Neural progenitor cell (in vitro differentiated cells): ENCODE results near the gene IQCN. TPM values are rescaled to one million over a fixed set of nuclear protein-coding genes. Genes with fewer than 3 reads are reported as not detected.

Source experiments
- DNase-seq: peaks from one replicate; pipeline ENCODE4 v3.0.0-alpha.2; 2016; ENCODE audit warnings: low spot score
- H2AFZ ChIP-seq: fragments of 200-600 bp; sonication (generic); replicated peaks from 2 replicates; pipeline ENCODE4 v1.6.1; 2016; ENCODE audit warnings: antibody characterized with exemption
- H3F3A ChIP-seq: fragments of 200-600 bp; sonication (generic); 2 replicates; pipeline ENCODE4 v1.6.1; 2016; ENCODE audit warnings: antibody characterized with exemption, low read depth
- H3K27ac ChIP-seq: fragments of 200-600 bp; sonication (generic); 2 replicates; pipeline ENCODE4 v1.5.1; 2016; ENCODE audit warnings: mild to moderate bottlenecking
- H3K27me3 ChIP-seq: fragments of 200-600 bp; sonication (generic); 2 replicates; pipeline ENCODE4 v1.6.1; 2016; ENCODE audit warnings: mild to moderate bottlenecking, moderate library complexity
- H3K36me3 ChIP-seq: fragments of 200-600 bp; sonication (generic); 2 replicates; pipeline ENCODE4 v1.5.1; 2016
- H3K4me1 ChIP-seq: fragments of 200-600 bp; sonication (generic); 2 replicates; pipeline ENCODE4 v1.6.1; 2016; ENCODE audit warnings: mixed run types
- H3K4me2 ChIP-seq: fragments of 200-600 bp; sonication (generic); 2 replicates; pipeline ENCODE4 v1.6.1; 2016
- H3K4me3 ChIP-seq: fragments of 200-600 bp; sonication (generic); 2 replicates; pipeline ENCODE4 v1.5.1; 2016
- H3K79me2 ChIP-seq: fragments of 200-600 bp; sonication (generic); 2 replicates; pipeline ENCODE4 v1.6.1; 2016; ENCODE audit warnings: low read depth
- H3K9ac ChIP-seq: fragments of 200-600 bp; sonication (generic); 2 replicates; pipeline ENCODE4 v1.6.1; 2016
- H3K9me3 ChIP-seq: fragments of 200-600 bp; sonication (generic); 2 replicates; pipeline ENCODE4 v1.5.1; 2016; ENCODE audit warnings: low read depth
- H4K20me1 ChIP-seq: fragments of 200-600 bp; sonication (generic); 2 replicates; pipeline ENCODE4 v1.6.1; 2016; ENCODE audit warnings: low read depth
- H3K27ac Mint-ChIP-seq: 3 replicates; pipeline ENCODE4 v1.8.0; 2021; ENCODE audit warnings: mixed read lengths
- H3K27me3 Mint-ChIP-seq: 2 replicates; pipeline ENCODE4 v1.8.0; 2022; ENCODE audit warnings: low read depth, mild to moderate bottlenecking, inconsistent platforms, moderate library complexity, mixed read lengths; ENCODE audit not compliant: insufficient read depth
- H3K36me3 Mint-ChIP-seq: 3 replicates; pipeline ENCODE4 v1.8.0; 2021; ENCODE audit warnings: mixed read lengths
- H3K4me1 Mint-ChIP-seq: 3 replicates; pipeline ENCODE4 v1.8.0; 2021; ENCODE audit warnings: mixed read lengths
- H3K4me3 Mint-ChIP-seq: 3 replicates; pipeline ENCODE4 v1.8.0; 2021; ENCODE audit warnings: mild to moderate bottlenecking, moderate library complexity, mixed read lengths
- H3K9me3 Mint-ChIP-seq: 3 replicates; pipeline ENCODE4 v1.8.0; 2020; ENCODE audit warnings: mixed read lengths
- EZH2 ChIP-seq: fragments of 200-600 bp; sonication (generic); IDR thresholded peaks from 2 replicates; pipeline ENCODE4 v1.6.1; 2017; ENCODE audit warnings: antibody characterized with exemption, mild to moderate bottlenecking, moderate library complexity
- EZH2phosphoT487 ChIP-seq: fragments of 200-600 bp; sonication (generic); IDR thresholded peaks from 2 replicates; pipeline ENCODE4 v1.6.1; 2017; ENCODE audit warnings: antibody characterized with exemption
- total RNA-seq: library from RNA; depleted of rRNA; stranded (reverse); fragments of >200 nt; gene quantifications from 2 replicates; pipeline ENCODE4 v1.2.3, GENCODE V29; 2015; ENCODE audit warnings: low replicate concordance
- TF ChIP-seq, protein P1 (sequence below): fragments of 200-600 bp; sonication (generic); IDR thresholded peaks from 2 replicates; pipeline ENCODE4 v1.5.1; 2017; ENCODE audit warnings: antibody characterized with exemption, mild to moderate bottlenecking

Gene IQCN
- total RNA-seq, 1 donor from 2014 or later, result 0.11 TPM

DNA sequence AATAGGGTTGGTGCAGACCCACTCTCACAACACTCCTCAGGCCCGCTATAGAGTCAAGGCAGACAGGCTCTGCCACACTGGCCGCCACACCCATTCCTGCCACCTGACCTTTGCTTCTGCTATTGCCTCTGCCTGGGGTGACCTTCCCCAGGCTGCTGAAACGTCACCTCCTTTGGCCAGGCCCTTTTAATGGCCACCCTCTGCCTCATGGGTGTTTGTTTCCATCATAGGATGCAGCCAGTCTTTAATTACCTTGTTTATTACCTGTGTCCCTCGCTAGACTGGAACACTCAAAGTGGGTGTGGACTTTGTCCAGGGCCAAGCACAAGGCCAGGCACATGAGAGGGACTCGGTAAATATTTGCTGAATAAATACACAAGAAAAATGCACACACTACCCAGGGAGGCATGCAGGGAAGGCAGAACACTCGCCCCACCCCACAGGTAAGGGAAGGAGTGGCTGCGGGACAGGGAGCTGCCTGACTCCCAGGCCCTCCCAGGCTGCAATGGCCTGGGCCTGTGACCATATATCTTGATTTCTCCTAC, 45.4 kb upstream of the IQCN start:
- H3K27me3 ChIP-seq, result no peaks in the 10 kb centered on the region
- H3K4me2 ChIP-seq, result no peak overlapping the region
- H3K4me1 ChIP-seq, result peaks cover 19% of the 10 kb centered on the region
- peak overlapping the region; percentile 46 for H3K27ac Mint-ChIP-seq
- peaks cover 3% of the 10 kb centered on the region for H3K27me3 Mint-ChIP-seq
- DNase-seq, result no peak
- peaks cover 75% of the 10 kb centered on the region for H3K79me2 ChIP-seq
- no peak overlapping the region for H2AFZ ChIP-seq
- H3K36me3 ChIP-seq, result no peaks in the 10 kb centered on the region
- H3K9ac ChIP-seq, result no peak overlapping the region
- no peaks in the 10 kb centered on the region for H3K9me3 ChIP-seq
- TF ChIP-seq, protein P1, sequence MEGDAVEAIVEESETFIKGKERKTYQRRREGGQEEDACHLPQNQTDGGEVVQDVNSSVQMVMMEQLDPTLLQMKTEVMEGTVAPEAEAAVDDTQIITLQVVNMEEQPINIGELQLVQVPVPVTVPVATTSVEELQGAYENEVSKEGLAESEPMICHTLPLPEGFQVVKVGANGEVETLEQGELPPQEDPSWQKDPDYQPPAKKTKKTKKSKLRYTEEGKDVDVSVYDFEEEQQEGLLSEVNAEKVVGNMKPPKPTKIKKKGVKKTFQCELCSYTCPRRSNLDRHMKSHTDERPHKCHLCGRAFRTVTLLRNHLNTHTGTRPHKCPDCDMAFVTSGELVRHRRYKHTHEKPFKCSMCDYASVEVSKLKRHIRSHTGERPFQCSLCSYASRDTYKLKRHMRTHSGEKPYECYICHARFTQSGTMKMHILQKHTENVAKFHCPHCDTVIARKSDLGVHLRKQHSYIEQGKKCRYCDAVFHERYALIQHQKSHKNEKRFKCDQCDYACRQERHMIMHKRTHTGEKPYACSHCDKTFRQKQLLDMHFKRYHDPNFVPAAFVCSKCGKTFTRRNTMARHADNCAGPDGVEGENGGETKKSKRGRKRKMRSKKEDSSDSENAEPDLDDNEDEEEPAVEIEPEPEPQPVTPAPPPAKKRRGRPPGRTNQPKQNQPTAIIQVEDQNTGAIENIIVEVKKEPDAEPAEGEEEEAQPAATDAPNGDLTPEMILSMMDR, result no peak
- TF ChIP-seq EZH2phosphoT487, result no peak
- TF ChIP-seq EZH2, result no peak
- no peaks in the 10 kb centered on the region for H3K9me3 Mint-ChIP-seq
- peak overlapping the region; percentile 66 for H3K4me3 Mint-ChIP-seq
- peaks cover 35% of the 10 kb centered on the region for H3F3A ChIP-seq
- H3K27ac ChIP-seq, result no peak overlapping the region
- no peak overlapping the region for H3K4me3 ChIP-seq
- H3K4me1 Mint-ChIP-seq, result peaks cover 37% of the 10 kb centered on the region
- peaks cover 9% of the 10 kb centered on the region for H3K36me3 Mint-ChIP-seq
- H4K20me1 ChIP-seq, result peaks cover 32% of the 10 kb centered on the region

DNA sequence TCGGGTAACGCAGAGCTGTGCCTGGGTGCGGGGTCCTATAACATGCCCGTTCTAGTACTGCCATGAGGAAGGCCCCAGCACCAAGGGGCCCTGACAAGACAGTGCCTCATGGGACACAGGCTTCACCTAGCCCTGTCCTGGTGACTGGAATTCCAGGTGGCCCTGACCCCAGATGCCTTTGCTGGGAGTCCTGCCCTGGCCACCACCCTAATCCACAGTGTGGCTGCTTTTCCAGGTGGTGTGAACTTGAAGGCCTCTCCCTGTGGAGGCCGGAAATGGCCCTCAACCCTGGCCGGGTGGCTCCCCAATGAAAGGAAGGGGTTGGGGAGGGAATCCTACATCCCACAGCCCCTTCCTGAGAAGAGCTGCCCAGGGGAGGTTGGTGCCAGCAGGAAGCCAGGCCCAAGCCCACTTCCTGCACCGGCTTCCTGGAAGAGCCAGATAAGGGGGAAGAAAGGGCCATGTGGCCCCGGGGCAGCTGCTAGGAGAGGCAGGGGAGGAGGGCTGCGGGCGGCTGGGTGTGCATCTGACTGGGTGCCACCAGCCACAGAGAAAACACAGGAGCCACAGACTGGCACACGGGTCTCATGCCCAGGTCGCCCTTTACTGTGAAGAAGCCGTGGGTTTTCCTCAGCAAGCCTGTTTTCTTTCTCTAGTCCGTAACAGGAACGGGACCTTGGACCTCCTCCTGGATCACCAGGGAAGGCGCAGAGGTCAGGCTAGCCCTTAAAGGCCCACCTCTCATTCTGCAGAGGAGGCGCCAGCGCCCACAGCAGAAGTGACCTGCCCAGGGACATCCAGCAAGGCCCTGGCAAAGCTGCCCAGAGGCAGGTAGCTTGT, 43.9 kb upstream of the IQCN start:
- no peaks in the 10 kb centered on the region for H3K27me3 ChIP-seq

DNA sequence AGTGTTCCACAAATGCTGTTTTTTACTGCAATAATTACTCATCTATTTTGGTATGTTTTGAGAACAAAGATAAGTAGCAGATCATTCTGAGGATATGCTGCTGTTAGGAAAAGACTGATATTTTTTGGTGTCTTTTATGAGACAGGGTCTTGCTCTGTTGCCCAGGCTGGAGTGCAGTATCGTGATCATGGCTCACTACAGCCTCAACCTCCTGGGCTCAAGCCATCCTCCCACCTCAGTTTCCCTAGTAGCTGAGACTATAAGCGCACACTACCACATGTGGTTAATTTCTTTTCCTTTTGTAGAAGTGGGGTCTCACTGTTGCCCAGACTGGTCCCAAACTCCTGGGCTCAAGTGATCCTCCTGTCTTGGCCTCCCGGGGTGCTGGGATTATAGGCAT, 39.1 kb upstream of the IQCN start:
- H3K4me2 ChIP-seq, result no peak overlapping the region
- Mint-ChIP-seq H3K27me3 (no peaks in the 10 kb centered on the region), H3K4me3 (no peak overlapping the region), H3K27ac (no peak overlapping the region), H3K9me3 (no peaks in the 10 kb centered on the region), H3K4me1 (peaks cover 3% of the 10 kb centered on the region), H3K36me3 (peaks cover 9% of the 10 kb centered on the region)
- no peak overlapping the region for H3K27ac ChIP-seq
- no peaks in the 10 kb centered on the region for H3K27me3 ChIP-seq
- H3K4me1 ChIP-seq, result no peaks in the 10 kb centered on the region
- DNase-seq, result no peak
- no peak overlapping the region for H3K9ac ChIP-seq
- H2AFZ ChIP-seq, result no peak overlapping the region
- H3K79me2 ChIP-seq, result peaks cover 54% of the 10 kb centered on the region
- no peaks in the 10 kb centered on the region for H3K9me3 ChIP-seq
- H3K4me3 ChIP-seq, result no peak overlapping the region
- peaks cover 57% of the 10 kb centered on the region for H4K20me1 ChIP-seq
- H3K36me3 ChIP-seq, result peaks cover 5% of the 10 kb centered on the region
- TF ChIP-seq, protein P1, result no peak
- no peak for TF ChIP-seq EZH2
- TF ChIP-seq EZH2phosphoT487, result no peak
- peaks cover 10% of the 10 kb centered on the region for H3F3A ChIP-seq

More for the DNA sequence above, 43.9 kb upstream of the IQCN start:
- H3K9me3 ChIP-seq, result no peaks in the 10 kb centered on the region
- peaks cover 90% of the 10 kb centered on the region for H3K79me2 ChIP-seq
- H3K4me2 ChIP-seq, result no peak overlapping the region
- no peak for DNase-seq
- H3K4me1 ChIP-seq, result peaks cover 13% of the 10 kb centered on the region
- H3K27ac ChIP-seq, result no peak overlapping the region
- Mint-ChIP-seq H3K36me3 (peaks cover 12% of the 10 kb centered on the region), H3K27me3 (peaks cover 3% of the 10 kb centered on the region), H3K4me1 (peaks cover 25% of the 10 kb centered on the region), H3K4me3 (no peak overlapping the region), H3K27ac (no peak overlapping the region), H3K9me3 (no peaks in the 10 kb centered on the region)
- no peak overlapping the region for H2AFZ ChIP-seq
- TF ChIP-seq, protein P1, result no peak
- TF ChIP-seq EZH2phosphoT487 (no peak), EZH2 (no peak)
- peaks cover 3% of the 10 kb centered on the region for H3K36me3 ChIP-seq
- H3K4me3 ChIP-seq, result no peak overlapping the region
- peaks cover 20% of the 10 kb centered on the region for H3F3A ChIP-seq
- H4K20me1 ChIP-seq, result peaks cover 47% of the 10 kb centered on the region
- no peak overlapping the region for H3K9ac ChIP-seq
